HG03378 (cell line): Measurements from ENCODE around the gene TJP2.

Experiments
- ATAC-seq: cut with Tn5 transposase; IDR thresholded peaks from one replicate; pipeline ENCODE4 v1.9.1; 2021; ENCODE audit warnings: mild to moderate bottlenecking, moderate library complexity; ENCODE audit not compliant: unreplicated experiment

Gene TJP2

DNA sequence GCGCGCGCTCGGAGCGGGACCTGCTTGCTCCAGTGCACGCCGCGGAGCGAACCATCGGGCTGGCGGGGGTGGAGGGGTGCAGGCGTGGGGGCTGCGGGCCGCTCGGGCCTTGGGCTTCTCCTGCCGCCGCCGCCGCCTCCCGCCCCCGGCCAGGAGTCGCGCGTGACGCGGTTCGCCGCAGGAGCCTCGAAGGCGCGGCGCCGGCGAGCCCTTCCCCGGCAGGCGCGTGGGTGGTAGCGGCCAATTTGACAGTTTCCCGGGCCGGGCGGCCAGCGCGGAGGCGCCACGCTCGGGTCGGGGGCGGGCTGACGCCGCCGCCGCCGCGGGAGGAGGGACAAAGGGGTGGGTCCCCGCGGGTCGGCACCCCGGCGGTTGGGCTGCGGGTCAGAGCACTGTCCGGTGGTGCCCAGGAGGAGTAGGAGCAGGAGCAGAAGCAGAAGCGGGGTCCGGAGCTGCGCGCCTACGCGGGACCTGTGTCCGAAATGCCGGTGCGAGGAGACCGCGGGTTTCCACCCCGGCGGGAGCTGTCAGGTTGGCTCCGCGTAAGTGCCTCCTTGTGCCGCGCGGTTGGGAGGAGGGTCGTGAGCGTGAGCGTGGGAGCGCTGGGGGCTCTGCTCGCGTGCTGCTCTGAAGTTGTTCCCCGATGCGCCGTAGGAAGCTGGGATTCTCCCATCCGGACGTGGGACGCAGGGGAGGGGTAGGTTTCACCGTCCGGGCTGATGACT is at the start of gene TJP2:
TJP2 (plus strand) TSS at position 387 of the 725 bp plus-strand sequence; CDS start at position 483, 96 bp downstream.
- peak; percentile 23 for ATAC-seq

DNA sequence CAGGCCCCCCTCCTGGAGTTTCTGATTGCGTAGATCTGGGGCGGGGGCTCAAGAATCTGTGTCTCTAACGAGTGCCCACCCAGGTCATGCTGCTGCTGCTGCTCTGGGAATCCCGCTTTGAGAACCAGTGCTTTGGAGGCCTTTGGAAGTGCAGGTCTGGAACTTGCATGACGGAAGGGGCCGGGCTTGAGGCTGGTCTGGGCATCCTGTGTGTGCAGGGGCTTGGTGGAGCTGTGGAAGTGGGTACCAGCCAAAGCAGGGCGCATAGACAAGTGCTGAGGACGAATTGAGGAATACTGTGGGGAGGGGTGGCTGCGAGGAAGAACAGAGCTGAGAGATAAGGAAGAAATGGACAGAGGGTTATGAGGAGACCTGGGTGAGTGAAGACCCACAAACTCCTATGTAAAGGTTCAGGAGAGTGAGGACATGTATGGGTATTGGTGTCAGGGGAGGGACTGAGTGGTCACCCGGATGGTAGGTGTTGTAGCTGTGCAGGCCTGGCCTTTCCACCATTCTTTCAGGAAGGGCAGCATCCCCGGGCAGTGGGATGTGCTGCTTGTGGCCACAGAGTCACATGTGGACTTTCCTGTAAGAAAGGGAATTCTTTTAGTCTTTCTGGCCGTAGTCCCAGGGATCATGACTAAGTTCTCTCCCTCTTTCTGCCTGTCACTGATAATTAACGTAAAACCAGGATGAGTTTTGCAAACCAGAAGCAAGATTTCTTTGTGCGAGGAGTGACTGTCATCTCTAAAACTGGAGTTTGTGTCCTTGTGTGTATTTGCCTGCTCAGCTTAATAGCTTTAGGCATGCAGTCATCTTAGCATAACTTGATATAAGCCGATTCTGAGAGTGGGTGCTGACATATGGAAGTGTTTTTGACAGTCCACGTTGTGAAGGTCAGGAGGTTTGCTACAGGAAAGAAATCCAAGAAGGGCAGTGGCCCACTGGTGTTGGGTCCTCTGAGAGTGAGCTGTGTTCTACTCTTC is 43.3 kb upstream of the TJP2 start:
- no peak for ATAC-seq

DNA sequence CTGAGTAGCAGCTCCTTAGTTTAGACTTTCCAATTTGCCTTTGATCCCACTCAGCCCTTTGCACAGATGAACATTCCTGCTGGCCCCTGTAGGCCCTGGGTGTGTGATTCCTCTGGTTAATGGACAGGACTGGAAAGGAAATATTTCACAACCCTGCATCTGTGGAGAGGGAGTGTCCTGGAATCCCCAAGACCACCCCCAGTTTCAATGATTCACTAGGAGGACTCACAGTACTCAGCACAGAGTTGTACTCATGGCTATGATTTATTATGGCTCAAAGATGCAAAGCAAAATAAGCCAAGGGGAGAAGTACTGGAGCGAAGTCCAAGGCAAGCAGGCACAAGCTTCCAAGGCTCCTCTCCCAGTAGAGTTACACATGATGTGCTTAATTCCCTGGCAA is 42.4 kb upstream of the TJP2 start:
- ATAC-seq = no peak

DNA sequence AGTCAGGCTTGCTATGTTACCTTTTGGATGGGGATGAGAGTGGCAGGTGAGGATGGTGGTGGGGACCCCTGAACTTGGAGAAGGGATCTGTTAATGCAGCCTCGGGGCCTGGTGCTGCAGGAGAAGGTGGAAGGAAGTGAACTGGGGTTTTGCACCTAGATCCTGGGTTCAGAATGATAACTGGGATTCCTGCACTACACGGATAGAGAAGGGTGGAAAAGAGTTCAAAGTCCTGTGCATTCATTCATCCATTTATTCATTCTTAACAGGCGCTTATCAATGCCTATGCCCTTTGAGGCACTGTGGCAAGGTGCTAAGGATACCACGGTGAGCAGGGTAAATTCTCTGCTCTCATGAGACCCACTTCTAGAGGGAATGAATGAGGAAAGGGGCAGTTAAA is 41.7 kb upstream of the TJP2 start:
- no peak for ATAC-seq

DNA sequence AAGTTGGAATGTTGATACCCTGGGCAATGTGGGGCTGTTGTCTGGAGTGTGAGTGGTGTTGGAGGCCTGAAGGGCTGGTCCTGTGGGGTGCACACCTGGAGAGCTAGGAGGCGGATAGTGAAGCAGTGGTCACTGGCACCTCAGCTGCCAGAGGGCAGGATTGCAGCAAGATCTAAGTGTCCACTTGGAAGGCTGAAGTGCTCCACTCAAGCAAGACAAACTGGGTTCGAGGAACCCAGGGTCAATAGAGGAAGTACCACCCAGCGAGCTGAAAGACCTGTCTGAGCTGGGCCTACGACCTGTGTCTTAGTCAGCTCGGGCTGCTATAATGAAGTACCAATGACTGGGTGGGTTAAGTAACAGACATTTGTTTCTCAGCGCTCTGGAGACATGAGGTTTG is 39.7 kb upstream of the TJP2 start:
- ATAC-seq = no peak

DNA sequence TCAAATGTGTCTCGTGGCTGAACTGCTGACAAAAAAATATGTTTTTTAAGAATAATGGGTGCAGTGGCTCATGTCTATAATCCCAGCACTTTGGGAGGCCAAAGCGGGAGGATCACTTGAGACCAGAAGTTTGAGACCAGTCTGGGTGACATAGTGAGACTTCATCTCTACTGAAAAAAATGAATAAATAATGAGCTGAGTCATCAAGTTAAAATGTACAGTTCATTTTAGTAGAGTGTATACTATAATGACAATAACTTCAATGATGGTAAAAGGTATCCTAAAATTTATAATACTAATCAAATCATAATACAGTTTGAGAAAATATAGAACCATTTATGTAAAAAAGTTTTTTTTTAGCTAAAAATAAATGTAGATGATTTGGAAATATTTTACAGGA is 37.9 kb upstream of the TJP2 start:
- ATAC-seq = no peak

DNA sequence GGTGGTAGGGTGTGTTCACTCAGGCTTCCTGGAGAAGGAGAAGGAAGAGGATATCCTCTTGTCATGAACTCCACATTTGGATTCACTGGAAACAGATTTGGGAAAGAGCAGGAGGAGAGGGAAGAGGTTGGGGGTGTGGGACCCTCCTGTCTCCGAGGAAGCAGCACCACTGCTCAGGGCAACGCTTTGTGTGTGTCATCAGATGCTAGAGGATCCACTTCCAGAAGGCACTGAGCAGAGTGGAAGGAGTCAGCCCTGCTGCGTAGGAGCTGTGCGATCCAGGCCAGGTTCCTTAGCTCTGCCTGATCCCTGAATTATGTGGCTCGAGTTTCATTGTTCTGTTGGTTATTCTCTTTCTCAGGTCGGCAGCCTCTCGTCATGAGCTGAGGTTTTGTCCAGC is 37.3 kb upstream of the TJP2 start:
- no peak for ATAC-seq

DNA sequence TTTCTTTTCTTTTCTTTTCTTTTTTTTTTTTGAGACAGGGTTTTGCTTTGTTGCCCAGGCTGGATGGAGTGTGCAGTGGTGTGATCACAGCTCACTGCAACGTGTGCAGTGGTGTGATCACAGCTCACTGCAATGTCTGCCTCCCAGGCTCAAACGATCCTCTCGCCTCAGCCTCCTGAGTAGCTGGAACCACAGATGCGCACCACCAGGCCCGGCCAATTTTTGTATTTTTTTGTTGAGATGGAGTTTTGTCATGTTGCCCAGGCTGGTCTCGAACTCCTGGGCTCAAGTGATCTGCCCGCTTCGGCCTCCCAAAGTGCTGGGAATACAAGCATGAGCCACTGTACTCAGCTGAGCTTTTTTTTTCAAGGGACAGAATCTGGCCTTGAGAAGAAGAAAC is 36.8 kb upstream of the TJP2 start:
- no peak for ATAC-seq

DNA sequence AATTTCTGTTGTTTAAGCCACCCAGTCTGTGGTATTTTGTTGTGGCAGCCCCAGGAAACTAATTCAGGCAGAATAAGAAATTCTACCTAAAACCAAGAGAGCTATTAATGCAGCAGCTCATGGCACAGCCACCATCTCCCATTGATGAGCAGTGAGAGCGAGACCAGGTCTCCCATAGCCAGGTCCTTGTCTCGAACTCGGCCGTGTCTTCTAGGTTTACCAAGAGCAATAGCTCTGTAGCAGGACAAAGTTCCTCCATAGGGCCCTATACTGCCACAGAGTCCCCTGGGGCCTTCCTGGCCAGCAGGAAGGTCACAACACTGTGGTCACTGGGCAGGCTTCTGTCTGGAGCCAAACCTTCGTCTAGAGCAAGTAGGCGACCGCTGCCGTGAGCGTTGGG is 34.5 kb upstream of the TJP2 start:
- no peak for ATAC-seq

DNA sequence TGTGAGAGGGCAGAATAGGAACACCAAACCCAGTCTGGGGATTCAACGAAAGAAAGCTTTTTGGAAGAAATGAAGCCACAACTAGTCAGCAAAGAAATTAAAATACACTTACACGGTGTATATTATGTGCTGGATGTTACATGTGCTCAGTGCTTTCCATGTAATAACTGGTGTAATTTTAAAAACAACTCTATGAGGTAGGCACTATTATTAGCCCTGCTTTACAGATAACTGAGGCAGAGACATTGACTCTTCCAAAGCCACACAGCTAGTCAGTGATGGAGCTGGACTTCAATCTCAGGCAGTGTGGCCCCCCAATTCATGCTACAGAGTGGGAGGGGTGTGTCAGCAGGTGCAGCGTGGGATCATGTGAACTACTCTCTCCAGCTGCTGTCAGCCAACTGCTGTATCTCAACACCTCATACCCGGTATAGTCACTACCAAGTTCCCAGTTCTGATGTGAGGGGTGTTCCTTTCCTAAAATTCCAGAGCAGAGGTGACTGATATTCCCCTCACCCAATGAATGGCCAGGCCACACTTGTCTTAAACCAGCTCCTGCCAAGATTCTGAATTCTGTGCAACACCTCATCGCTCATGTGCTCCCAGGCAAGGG is 33.8 kb upstream of the TJP2 start:
- ATAC-seq = no peak

DNA sequence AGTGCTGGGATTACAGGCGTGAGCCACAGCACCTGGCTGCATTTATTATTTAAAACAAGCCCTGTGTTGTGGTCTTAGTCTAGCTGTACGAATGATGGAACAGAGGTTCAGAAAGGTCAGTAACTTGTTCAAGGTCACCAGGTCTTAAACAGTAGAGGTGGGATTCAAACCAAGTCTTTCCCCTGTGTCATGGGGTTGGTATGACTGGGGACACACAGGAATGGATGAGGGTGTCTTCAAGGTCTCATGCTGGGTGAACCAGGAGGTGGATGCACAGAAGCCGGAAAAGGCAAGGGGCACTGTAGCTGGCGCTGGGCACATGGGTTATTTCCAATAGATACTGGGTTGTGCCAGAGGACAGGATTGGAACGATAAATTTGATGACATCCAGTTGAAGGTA is 32.2 kb upstream of the TJP2 start:
- ATAC-seq = no peak

DNA sequence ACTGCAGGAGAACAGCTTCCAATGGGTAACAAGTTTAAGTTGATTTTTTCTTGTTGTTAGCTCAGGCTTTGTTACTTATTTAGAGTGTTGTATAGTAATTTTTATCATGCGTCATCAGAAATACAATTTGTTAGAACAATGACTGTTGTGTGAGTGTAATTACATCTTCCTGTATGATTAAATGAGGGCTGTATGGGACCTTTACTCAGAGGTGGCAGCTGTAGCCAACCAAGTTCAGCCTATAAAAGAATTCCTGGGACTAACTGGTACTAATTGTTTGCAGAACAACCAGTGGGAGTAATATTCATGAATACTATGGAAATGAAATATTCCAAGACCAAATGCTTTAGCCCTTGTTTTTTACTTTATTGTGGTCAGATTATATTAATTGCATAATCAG is 30.8 kb upstream of the TJP2 start:
- no peak for ATAC-seq

DNA sequence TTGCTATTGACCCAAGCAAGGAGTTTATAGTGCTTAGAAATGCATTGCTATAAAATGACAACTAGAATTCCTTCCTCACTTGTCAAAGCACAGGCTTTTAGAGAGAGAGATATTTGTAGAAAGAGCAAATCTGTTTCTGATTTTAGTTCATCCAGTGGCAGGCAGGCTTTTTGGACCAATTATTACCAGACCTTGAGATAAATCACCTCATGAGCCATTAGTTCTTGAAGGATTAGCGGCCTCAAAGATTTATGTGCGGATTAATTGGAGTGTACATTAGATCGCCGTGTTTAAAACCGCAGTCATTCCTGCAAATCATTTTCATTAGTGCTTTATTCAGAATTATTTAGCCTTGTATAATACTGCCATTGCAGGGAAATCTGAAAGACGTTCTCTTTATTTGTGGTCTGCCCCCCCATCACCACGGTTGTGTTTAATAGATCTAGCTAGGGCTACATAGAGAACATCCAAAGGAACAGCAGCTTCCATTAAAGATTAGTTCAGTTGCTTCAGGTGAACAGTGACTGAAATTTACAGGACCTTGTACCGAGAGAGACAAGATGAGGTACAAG is 28.8 kb upstream of the TJP2 start:
- no peak for ATAC-seq

DNA sequence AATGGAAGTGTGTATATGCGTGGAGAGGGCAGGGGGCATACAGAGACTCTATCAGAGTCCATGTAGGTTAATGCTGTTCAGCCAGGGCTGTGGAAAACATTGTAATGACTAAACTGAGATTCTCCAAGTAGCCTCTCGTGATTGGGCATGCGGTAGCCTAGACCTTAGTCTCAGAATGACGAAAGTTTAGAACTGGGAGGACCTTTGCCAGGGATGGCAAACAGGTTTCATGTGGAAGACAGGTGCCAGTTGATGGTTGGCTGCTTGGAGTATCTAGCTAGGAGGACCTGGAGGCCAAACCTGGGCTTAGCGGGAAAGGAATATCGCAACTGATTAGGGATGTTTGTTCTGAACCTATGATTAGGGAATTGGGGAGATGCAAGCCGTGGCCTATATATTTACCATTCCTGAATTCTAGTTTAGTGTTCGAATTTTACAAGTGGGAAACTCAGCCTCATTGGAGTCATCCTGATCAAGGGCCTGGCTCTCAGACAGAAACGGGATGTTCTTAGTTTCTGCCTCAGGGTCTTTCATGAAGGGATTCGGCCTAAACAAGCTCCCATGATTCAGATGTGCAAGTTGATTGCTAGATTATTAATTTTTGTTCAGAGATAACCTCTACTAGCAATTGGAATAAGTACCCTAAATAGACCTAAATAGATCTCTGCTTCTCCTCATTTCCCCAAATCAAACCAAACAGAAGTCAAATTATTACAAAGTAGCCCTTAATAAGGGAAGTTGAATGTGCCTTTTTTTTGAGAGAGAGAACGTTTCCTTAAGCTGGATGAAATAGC is 26.8 kb upstream of the TJP2 start:
- ATAC-seq = no peak

DNA sequence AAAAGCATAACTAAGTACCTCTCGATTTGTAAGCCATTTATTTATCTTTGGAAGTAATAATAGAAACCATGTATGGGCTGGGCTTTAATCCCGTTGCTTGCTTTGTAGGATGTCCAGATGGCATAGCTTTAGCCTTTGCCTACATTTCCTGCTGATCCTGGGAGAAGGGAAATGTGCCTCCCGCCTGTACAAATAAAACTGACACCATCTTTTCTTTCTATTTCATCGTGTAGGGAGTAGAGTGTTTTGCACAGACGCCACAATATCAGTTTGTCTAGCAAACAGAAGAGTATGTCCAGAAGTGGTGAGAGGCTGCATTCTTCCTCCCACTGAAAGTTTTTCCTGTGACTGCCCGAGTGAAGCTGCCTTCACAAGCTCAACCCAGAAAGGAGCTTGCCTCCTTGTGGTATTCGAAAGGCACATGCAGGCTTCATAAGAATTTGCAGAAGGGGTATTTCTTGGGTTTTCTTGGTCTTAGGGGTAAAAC is 24.7 kb upstream of the TJP2 start:
- ATAC-seq = no peak

DNA sequence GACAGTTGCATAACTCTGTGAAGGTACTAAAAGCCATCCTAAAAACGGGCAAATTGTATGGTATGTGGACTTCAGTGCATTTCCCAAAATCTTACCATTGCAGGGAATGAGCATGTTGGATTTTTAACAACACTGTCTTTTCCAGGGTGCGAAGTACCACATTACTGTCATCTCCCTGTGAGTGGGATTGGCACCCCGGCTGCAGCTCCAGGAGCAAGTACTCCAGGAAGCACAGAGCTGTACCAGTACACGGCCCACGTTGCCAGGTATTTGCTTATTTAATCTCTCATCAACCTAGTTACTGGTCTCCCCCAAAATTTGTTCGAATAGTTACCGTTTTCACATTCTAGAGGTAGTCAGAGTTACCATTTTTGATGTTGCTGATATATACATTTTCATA is 22.6 kb upstream of the TJP2 start:
- ATAC-seq = no peak

DNA sequence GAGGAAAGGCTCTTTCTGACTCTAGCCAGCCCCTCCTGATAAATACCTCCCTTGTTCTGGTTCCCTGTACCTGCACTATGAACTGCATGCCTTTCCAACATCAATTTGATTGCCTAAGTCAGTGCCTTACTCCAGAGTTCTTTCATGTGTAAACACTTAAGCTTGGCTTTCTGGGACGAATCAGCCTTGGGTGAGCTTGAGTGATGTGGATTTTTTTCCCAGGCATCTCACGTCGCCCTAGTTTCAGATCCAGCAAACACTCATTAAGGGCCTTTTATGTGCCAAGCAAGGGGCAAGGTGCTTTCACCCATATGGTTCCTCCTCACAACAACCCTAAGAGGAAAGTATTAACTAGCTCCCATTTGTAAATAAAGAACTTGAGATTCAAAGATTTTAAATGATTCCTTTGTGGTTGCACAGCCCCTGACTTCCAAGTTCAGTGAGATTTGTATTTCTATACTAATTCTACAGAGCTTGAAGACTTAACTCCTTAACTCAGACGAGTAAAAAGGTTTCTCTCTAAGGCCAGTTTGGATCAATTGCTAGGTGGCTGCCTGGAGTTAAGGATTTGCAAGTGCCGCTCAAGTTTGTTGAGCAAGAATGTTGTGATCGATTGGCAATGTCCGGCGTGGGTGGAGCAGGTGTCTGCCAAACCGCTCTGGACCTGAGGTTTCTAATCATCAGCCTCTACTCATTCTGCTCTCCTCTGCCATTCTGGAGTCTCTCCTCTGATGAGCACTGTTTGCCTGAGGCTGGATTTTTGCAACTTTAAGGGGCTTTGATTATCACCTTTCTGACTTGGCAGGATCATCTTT is 20.2 kb upstream of the TJP2 start:
- no peak for ATAC-seq

DNA sequence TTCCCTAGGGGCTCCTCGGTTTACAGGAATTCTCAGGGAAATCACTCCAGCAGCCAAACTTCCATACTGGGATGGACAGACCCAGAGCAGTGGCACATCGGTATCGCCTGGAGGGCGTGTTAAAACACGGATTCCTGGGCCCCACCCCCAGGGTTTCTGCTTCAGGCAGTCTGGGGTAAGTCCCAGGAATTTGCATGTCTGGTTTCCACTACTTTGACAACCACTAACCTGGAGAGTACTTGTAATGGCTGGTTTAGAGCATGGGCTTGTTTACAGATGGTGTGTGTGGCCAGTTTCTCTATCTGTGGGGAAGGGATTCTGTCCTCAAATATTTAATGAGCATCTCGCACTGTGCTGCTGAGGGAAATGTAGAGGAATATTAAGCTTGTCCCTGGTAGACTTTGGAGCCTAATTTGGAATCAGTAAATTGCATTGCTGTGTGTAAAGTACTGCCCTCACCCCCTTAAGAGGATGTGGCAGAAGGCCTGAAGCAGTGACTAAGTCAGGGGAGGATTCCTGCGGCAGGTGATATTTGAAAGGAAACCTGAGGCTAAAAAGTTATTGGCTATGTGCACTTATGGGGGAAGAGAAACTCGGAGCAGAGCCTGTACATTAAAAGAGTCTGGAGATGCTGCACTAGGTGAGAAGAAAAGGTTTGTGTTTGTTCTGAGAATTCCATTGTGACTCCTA is 18.6 kb upstream of the TJP2 start:
- peak; percentile 94 for ATAC-seq
